K562 (cell line): Measurements from ENCODE around the gene CD79A. TPM values are rescaled to one million over a fixed set of nuclear protein-coding genes. Genes with fewer than 3 reads are reported as not detected.

ENCODE experiments used
- ATAC-seq: fragments of 200-7000 bp; cut with Tn5 transposase; 3 replicates; pipeline ENCODE4 v1.9.1; 2020; ENCODE audit warnings: moderate library complexity
- BruUV-seq: library from RNA; stranded (reverse); fragments of 400-500 nt; replicated peaks from 2 replicates; lab custom pipeline; 2021; lab: Mats Ljungman, UMichigan
- CTCF ChIA-PET: fragments of 300-600 bp; formaldehyde crosslinking; extraction: SDS; loops from one replicate; lab custom pipeline; 2021; ENCODE audit warnings: low intra/inter-chr PET ratio; lab: Yijun Ruan, JAX
- POLR2A ChIA-PET: fragments of 300-600, 350-650 bp; sonication (Branson Sonifier 250); formaldehyde crosslinking; extraction: SDS; loops from one replicate; lab custom pipeline; 2021; ENCODE audit warnings: antibody characterized with exemption, inconsistent platforms; lab: Yijun Ruan, JAX
- DNase-seq, 4 experiments: peaks; one replicate each; pipeline versions ENCODE4 v3.0.0 to v3.0.0-alpha.2; 2011 to 2018; ENCODE audit warnings: low spot score in 3 of 4, mixed read lengths in 3 of 4; ENCODE audit errors: extremely low read depth in 1 of 4
- FAIRE-seq: peaks from 2 replicates; lab custom pipeline; 2011; peaks lifted over from hg19 to GRCh38; lab: Jason Lieb, UNC
- H2AFZ ChIP-seq: 2 replicates; pipeline ENCODE4 v1.6.0; 2011; ENCODE audit warnings: low read depth, low read length, control low read depth, inconsistent platforms
- H3K27ac ChIP-seq: fragments of 200-600 bp; 3 replicates; pipeline ENCODE4 v1.8.0; 2011; ENCODE audit warnings: low read depth, mild to moderate bottlenecking, control low read depth, inconsistent platforms, low read length, moderate library complexity, mixed read lengths; ENCODE audit errors: extremely low read depth
- H3K27me3 ChIP-seq, 2 experiments: fragments of 300-600 bp in 1 of 2; 2 replicates in 1 of 2; 3 replicates in 1 of 2; pipeline versions ENCODE4 v1.6.0 to v1.8.0; 2011; ENCODE audit warnings: inconsistent platforms in 2 of 2, low read length in 2 of 2, mild to moderate bottlenecking in 1 of 2, mixed read lengths in 1 of 2, moderate library complexity in 1 of 2; ENCODE audit not compliant: control insufficient read depth in 2 of 2, insufficient read depth in 2 of 2
- H3K36me3 ChIP-seq: fragments of 300-600 bp; 3 replicates; pipeline ENCODE4 v1.8.0; 2011; ENCODE audit warnings: mild to moderate bottlenecking, low read length, inconsistent platforms; ENCODE audit not compliant: control insufficient read depth, insufficient read depth
- H3K4me1 ChIP-seq, 2 experiments: fragments of 200-600 bp in 1 of 2; replicated peaks in 1 of 2; 2 replicates in 1 of 2; 3 replicates in 1 of 2; pipeline versions ENCODE4 v1.5.1 to v1.8.0; 2011; ENCODE audit warnings: inconsistent platforms in 2 of 2, low read length in 2 of 2, mild to moderate bottlenecking in 1 of 2, mixed read lengths in 1 of 2, moderate library complexity in 1 of 2; ENCODE audit not compliant: control insufficient read depth in 2 of 2, insufficient read depth in 2 of 2
- H3K4me2 ChIP-seq: 2 replicates; pipeline ENCODE4 v1.6.1; 2011; ENCODE audit warnings: low read length, control low read depth, inconsistent platforms, mixed read lengths; ENCODE audit not compliant: insufficient read depth
- H3K4me3 ChIP-seq: fragments of 200-600 bp; sonication (generic), shearing (Covaris generic); 2 replicates; pipeline ENCODE4 v1.5.1; 2016; ENCODE audit warnings: control low read depth, inconsistent platforms
- H3K79me2 ChIP-seq: fragments of 200-600 bp; 3 replicates; pipeline ENCODE4 v1.8.0; 2011; ENCODE audit warnings: low read length, inconsistent platforms; ENCODE audit not compliant: control insufficient read depth, insufficient read depth
- H3K9ac ChIP-seq, 2 experiments: 2 replicates each; pipeline versions ENCODE4 v1.6.0 to v1.6.1; 2011; ENCODE audit warnings: low read depth in 2 of 2, low read length in 2 of 2, control low read depth in 1 of 2, inconsistent platforms in 1 of 2, mild to moderate bottlenecking in 1 of 2, mixed read lengths in 1 of 2; ENCODE audit not compliant: insufficient read depth in 1 of 2
- H3K9me1 ChIP-seq: one replicate; pipeline ENCODE4 v1.6.0; 2011; ENCODE audit warnings: inconsistent platforms, mild to moderate bottlenecking, low read length, moderate library complexity; ENCODE audit not compliant: control insufficient read depth, insufficient read depth
- H3K9me3 ChIP-seq: replicated peaks from 2 replicates; pipeline ENCODE4 v1.5.1; 2011; ENCODE audit warnings: low read depth, low read length, inconsistent platforms; ENCODE audit not compliant: control insufficient read depth, insufficient read depth
- H4K20me1 ChIP-seq: replicated peaks from 2 replicates; pipeline ENCODE4 v1.6.1; 2011; ENCODE audit warnings: low read length, inconsistent platforms, mixed read lengths; ENCODE audit not compliant: control insufficient read depth, insufficient read depth
- CBX2 ChIP-seq: fragments of 200-600 bp; sonication (generic); IDR thresholded peaks from one replicate; pipeline ENCODE4 v1.6.1; 2012; ENCODE audit warnings: mild to moderate bottlenecking, low read length, inconsistent platforms; ENCODE audit not compliant: insufficient read depth, poor library complexity, severe bottlenecking
- CEBPZ ChIP-seq: fragments of 150-350 bp; IDR thresholded peaks from 2 replicates; pipeline ENCODE4 v1.6.1; 2014; ENCODE audit warnings: low read depth, mild to moderate bottlenecking, low read length, borderline replicate concordance
- E2F6 ChIP-seq, 2 experiments: IDR thresholded peaks; 2 replicates each; pipeline ENCODE4 v1.6.1; 2011; ENCODE audit warnings: borderline replicate concordance in 1 of 2, control low read depth in 1 of 2, low read depth in 1 of 2, low read length in 1 of 2, mild to moderate bottlenecking in 1 of 2, mixed read lengths in 1 of 2, moderate library complexity in 1 of 2; ENCODE audit not compliant: insufficient read depth in 1 of 2, insufficient read length in 1 of 2, poor library complexity in 1 of 2, severe bottlenecking in 1 of 2; ENCODE audit errors: extremely low read depth in 1 of 2
- HMG20A ChIP-seq: fragments of 450-650 bp; formaldehyde crosslinking; conservative IDR thresholded peaks from 2 replicates; pipeline ENCODE4 v1.4.0; 2020; ENCODE audit warnings: mild to moderate bottlenecking, mixed read lengths
- KAT8 ChIP-seq: fragments of 450-650 bp; IDR thresholded peaks from 2 replicates; pipeline ENCODE4 v1.6.1; 2016; ENCODE audit warnings: low read depth, mild to moderate bottlenecking
- KDM2B ChIP-seq: fragments of 250-450 bp; sonication (Bioruptor Pico); IDR thresholded peaks from 2 replicates; pipeline ENCODE4 v1.8.0; 2021; ENCODE audit warnings: mild to moderate bottlenecking, moderate library complexity
- NCOA2 ChIP-seq, 2 experiments: fragments of 450-650 bp; IDR thresholded peaks; 2 replicates each; pipeline ENCODE4 v1.6.1; 2018; ENCODE audit warnings: mild to moderate bottlenecking in 2 of 2, moderate library complexity in 1 of 2; ENCODE audit not compliant: partially characterized antibody in 2 of 2
- SAP30 ChIP-seq: fragments of 200-600 bp; sonication (generic); IDR thresholded peaks from 2 replicates; pipeline ENCODE4 v1.6.1; 2012; ENCODE audit warnings: borderline replicate concordance, low read depth, mild to moderate bottlenecking, moderate library complexity, low read length, control low read depth, inconsistent platforms; ENCODE audit not compliant: insufficient read depth, poor library complexity, severe bottlenecking
- ZBTB34 ChIP-seq: fragments of 250-450 bp; sonication (Bioruptor Pico); IDR thresholded peaks from 2 replicates; pipeline ENCODE4 v1.8.0; 2021; ENCODE audit warnings: mild to moderate bottlenecking, moderate library complexity
- ZNF277 ChIP-seq: fragments of 250-450 bp; sonication (Bioruptor Pico); IDR thresholded peaks from 2 replicates; pipeline ENCODE4 v1.8.0; 2022; ENCODE audit warnings: inconsistent platforms, mild to moderate bottlenecking, moderate library complexity, borderline replicate concordance
- ZZZ3 ChIP-seq: fragments of 450-650 bp; IDR thresholded peaks from 2 replicates; pipeline ENCODE4 v1.6.1; 2016; ENCODE audit warnings: antibody characterized with exemption, mild to moderate bottlenecking, moderate library complexity
- WGBS: fragments of 100-300 bp; shearing (Covaris generic); methylation state at CpG from one replicate; pipeline ENCODE4 v1.1.6; 2016; ENCODE audit warnings: low coverage, mixed read lengths; ENCODE audit not compliant: insufficient coverage; ENCODE audit errors: missing lambda C conversion rate; 5-methylcytosine and 5-hydroxymethylcytosine counted together
- in situ Hi-C: fragments of 300-500 bp; cut with MboI; formaldehyde crosslinking; loops from 4 replicates; pipeline ENCODE4 v1.15.0; 2018; ENCODE audit warnings: inconsistent platforms, mixed read lengths
- intact Hi-C: fragments of 100-400 bp; cut with micrococcal nuclease; formaldehyde crosslinking; loops from 2 replicates; pipeline ENCODE4 v1.14.2; 2022
- polyA plus RNA-seq, 8 experiments: library from polyadenylated mRNA; depleted of rRNA in 4 of 8; stranded (reverse) in 5 of 8; unstranded in 3 of 8; fragments of >200 nt; fragmentation: Nextera tagmentation in 2 of 8; fragmentation: Illumina TruSeq in 1 of 8; extraction: Ambion mirVana in 2 of 8; extraction: Trizol in 1 of 8; gene quantifications; 2 replicates each; pipeline versions ENCODE4 v1.2.1 to v1.2.3, GENCODE V29; 2011 to 2014; ENCODE audit warnings: inconsistent platforms in 1 of 8, missing spikeins in 1 of 8
- total RNA-seq, 7 experiments: library from RNA; depleted of rRNA in 6 of 7; stranded (reverse); fragments of >200 nt in 6 of 7; fragmentation: Illumina TruSeq in 2 of 7; extraction: Trizol in 2 of 7; gene quantifications; 2 replicates each; pipeline versions ENCODE4 v1.2.1 to v1.2.3, GENCODE V29; 2011 to 2021; ENCODE audit warnings: low replicate concordance in 1 of 7

Gene CD79A
- total and polyA plus RNA-seq, 9 of the 15 experiments (the other 6 are each of a cell fraction or from before 2014, with no cell fraction given): 0.04 to 0.72 (median 0.17) TPM; not detected in 3

- TF ChIP-seq ZNF277 (CRISPR knock-in tag) (no peak), HMG20A (CRISPR knock-in tag) (no peak), SAP30 (no peak), KDM2B (CRISPR knock-in tag) (no peak), E2F6 (IDR thresholded peaks at IDR 0.05; ENCODE audit: borderline replicate concordance in 1 of 2, extremely low read depth in 1 of 2, insufficient read depth in 1 of 2, insufficient read length in 1 of 2, low read depth in 1 of 2, low read length in 1 of 2, poor library complexity in 1 of 2, severe bottlenecking in 1 of 2) (no peak)
Observed at GRCh38 chr19:41887711-41888382, 10.8 kb downstream of the CD79A start (continued).

- intact Hi-C loops: no loop called here
- Histone ChIP-seq H2AFZ (no peak overlapping the region), H3K27me3 (no peaks in the 10 kb centered on the region), H3K4me1 (peaks cover 15 to 40% of the 10 kb centered on the region in 2 experiments; a peak in 4 of 5 replicates), H4K20me1 (0 out of 2 replicates have a peak, but pooled peaks cover 7% of the 10 kb centered on the region), H3K27ac (no peak overlapping the region), H3K9ac (no peak overlapping the region; a peak in 1 of 4 replicates), H3K4me3 (no peak overlapping the region), H3K36me3 (peaks cover 57% of the 10 kb centered on the region; the same call in 2 of the 3 replicates), H3K4me2 (no peak overlapping the region), H3K9me3 (no peaks in the 10 kb centered on the region), H3K79me2 (peaks cover 32% of the 10 kb centered on the region), H3K9me1 (no peaks in the 10 kb centered on the region)
- WGBS: 92% methylated on average over 11 of the region's 12 CpGs
- ATAC-seq: no peak
- no peak for DNase-seq
- CTCF ChIA-PET: no interaction called here
- POLR2A ChIA-PET: interaction anchor here (0.7 to 1.3 kb wide), 3 partner anchors 10 to 30 kb away, joined by 3 to 4 read pairs (median 3); no protein-coding TSS in a partner anchor
- no peak for FAIRE-seq
- BruUV-seq: no TSS peak
- in situ Hi-C loops: no loop called here
- TF ChIP-seq CEBPZ (no peak), CBX2 (no peak), NCOA2 (IDR thresholded peaks at IDR 0.05; ENCODE audit: partially characterized antibody in 2 of 2) (no peak), KAT8 (no peak), ZBTB34 (CRISPR knock-in tag) (no peak), ZZZ3 (no peak)
Observed at GRCh38 chr19:41888926-41889325, 11.8 kb downstream of the CD79A start.
